IPS DF 4.7 (cell line): ENCODE measurements around the gene MRTFA.

ENCODE experiments used
- DNase-seq: peaks from one replicate; pipeline ENCODE4 v3.0.0-alpha.2; 2013; ENCODE audit warnings: low spot score; ENCODE audit errors: extremely low read depth

MRTFA gene

DNA sequence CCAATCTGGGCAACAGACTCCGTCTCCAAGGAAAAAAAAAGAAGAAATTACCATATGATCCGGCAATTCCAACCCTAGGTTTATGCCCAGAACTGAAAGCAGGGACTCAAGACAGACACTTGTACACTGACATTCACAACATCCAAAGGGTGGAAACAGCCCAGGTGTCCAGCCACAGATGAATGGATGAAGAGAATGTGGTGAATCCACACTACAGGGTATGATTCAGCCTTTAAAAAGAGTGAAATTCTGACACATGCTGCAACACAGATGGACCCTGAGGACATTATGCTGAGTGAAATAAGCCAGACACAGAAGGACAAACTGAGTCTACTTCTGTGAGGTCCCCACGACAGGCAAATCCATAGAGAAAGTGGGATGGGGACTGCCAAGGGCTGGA is 222.2 kb downstream of the MRTFA start:
- DNase-seq: no peak

DNA sequence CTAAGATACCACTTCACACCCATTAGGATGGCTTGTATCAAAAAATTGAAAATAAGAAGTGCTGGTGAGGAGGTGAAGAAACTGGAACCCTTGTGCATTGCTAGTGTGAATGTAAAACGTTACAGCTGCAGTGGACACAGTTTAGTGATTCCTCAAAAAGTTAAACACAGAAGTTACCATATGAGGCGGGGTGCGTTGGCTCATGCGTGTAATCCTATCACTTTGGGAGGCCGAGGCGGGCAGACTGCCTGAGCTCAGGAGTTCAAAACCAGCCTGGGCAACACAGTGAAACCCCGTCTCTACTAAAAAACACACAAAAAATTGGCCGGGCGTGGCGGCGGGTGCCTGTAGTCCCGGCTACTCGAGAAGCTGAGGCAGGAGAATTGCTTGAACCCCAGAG is 222.6 kb downstream of the MRTFA start:
- DNase-seq: no peak

DNA sequence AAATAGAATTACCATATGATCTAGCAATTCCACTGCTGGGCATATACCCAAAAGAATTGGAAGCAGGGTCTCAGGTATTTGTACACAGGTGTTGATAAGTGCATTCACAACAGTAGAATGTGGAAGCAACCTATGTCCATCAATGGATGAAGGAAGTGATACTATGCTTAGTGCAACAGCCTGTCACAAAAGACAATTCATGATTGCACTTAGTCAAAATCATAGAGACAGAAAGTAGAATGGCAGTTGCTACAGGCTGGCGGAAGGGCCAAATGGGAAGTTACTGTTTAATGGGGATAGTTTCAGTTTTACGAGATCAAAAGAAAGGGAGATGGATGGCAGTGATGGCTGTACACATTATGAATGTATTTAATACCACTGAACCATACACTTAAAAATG is 224.1 kb downstream of the MRTFA start:
- no peak for DNase-seq

DNA sequence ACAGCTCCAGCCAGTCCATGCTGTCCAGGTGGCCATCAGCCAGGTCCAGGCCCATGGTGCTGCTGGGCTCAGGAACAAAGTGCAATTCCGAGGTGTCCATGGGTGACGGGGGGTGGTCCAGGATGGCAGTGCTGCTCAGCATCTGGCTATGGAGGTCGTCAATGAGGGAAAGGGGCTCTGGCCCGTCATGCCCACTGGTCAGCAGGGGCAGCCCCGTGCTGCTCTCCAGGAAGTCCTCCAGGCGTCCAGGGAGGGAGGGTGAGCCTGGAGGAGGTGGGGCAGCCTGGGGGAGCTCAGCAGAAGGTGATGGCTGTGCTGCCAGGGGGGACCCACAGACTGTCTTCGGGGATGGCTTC is 225.0 kb downstream of the MRTFA start:
- no peak for DNase-seq

DNA sequence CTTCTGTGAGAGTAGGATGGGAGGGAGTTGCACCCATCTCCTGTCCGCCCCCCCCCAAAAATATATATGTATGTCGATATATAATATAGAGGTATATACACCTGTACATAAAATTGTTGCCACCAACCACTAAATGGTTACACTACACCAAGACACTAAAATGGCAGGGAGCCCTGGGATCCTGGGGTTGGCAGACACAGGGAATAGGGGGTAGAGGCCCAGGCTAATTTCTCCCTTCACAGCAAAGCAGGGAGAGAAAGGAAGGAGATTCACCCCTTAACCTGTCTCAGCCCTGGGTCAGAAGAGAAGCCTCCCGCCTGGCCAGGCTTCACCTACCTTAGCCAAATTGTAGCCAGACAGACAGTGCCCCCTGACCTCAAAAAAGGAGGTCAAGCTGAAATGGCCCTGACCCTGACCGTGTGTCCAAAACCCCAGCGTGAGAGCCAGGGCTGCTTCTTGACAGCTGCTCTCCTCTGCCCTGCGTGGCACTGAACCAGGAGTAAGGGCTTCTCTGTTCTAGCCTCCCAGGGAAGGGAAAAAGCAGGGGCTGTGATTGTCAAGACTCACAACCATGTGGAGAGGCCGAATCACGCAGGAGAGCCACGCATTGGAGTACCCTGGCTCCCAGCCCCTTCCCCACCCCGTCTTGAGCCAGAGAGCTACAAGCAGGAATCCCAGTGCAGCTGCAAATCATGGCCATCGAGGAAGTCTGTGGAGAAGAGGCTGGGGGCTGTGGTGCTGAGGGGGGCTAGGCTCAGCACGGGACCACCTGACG is 225.6 kb downstream of the MRTFA start:
- no peak for DNase-seq

DNA sequence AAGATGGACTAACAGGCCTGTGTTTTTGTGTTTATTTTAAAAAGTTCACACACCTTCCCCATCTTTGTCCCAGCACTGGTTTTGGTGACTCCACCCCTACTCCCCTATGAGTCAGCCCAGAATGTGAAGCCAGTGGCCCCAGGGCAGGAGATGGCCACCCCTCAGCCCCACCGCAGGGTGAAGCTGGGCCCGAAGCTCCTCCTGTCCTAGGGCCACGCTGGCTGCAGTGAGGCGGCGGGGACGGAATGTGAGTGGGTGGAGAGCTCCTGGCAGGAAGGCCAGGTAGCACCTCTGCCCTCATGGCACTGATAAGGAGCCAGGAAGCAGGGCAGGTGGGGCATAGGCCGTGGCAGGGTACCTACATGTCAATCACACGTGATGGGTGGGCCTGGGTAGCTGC is 226.2 kb downstream of the MRTFA start:
- no peak for DNase-seq

DNA sequence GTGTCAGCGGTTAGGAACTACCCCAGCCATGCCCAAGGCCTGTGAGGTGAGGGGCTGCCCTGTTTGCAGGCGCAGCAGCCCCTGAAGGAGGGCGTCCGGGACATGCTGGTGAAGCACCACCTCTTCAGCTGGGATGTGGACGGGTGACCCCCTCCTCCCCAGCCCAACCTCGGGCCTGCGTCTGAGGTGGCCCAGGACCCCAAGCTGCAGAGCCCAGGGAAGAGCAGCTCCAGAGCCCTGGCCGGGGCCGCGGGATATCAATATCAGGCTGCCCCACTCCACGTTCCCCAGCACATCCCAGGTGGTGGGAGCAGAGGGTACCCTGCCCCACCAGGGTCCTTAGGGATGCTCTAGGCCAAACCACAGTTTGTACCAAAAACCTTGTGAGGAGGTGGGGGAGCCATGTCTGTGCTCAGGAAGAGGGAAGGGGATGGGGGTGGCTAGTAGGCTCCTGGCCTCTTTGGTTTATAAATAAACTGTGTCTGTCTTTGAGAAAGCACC is 226.9 kb downstream of the MRTFA start:
- no peak for DNase-seq

DNA sequence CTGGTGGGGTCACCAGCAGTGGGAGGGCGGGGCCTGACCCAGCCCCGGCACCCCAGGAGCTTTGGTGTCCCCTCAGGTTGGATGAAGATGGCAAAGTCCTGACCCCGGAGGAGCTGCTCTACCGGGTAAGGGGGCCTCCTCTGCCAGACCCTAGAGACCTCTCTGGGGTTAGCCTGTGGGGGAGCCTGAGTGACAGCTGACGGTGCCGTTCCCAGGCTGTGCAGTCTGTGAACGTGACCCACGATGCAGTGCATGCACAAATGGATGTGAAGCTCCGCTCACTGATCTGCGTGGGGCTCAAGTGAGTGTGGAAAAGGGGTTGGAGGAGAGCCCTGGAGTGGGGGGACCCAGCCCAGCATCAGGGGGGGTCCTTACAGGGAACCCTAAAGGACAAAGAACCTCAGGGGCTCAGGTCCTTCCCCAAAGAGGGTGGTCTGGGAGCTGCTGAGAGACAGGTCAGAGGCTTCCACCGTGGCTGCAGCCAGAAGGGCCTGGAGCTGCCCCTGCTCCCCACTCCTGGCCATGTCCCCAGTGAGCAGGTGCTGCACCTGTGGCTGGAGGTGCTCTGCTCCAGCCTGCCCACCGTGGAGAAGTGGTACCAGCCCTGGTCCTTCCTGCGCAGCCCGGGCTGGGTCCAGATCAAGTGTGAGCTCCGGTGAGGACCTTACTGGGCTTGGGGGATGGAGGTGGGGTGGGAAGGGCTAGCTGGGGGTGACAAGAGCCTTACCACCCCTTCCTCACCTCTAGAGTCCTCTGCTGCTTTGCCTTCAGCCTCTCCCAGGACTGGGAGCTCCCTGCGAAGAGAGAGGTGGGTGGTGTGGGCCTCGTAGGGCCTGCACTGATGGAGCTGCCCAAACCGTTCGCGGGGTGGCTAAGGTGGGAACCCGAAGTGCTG is 227.6 kb downstream of the MRTFA start:
- DNase-seq: no peak

DNA sequence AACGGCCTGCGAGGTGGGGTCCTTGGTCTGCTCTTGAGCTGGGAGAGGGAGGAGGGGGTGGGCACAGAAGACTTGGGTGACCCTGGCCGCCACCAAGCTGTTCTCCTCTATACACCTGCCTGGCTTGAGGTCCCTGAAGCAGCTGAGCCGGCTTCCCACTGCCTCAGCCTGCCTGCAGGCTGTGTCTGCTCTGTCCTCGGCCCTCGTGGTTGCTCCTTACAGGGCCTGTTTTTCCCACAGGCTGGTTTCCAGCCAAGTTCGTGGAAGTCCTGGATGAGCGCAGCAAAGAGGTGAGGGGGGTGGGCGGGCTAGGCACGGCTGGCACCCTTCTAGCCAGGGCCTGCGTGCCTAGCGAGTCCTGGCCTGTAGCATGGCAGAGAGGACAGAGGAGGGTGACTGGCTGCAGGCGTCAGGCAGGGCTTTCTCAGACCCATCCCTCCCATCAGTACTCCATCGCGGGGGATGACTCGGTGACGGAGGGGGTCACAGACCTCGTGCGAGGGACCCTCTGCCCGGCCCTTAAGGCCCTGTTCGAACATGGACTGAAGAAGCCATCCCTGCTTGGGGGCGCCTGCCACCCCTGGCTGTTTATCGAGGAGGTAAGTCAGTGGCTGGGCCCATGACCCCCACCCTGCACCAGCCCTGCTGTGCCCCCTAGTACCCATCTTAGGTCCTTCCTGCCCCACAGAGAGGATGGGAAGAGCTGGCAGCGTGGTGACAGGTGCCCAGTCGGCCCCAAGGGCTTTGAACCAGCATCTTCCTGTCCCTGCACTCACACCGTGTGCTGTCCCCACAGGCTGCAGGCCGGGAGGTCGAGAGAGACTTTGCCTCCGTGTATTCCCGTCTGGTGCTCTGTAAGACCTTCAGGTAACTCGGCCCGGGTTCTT is 228.4 kb downstream of the MRTFA start:
- DNase-seq: no peak

DNA sequence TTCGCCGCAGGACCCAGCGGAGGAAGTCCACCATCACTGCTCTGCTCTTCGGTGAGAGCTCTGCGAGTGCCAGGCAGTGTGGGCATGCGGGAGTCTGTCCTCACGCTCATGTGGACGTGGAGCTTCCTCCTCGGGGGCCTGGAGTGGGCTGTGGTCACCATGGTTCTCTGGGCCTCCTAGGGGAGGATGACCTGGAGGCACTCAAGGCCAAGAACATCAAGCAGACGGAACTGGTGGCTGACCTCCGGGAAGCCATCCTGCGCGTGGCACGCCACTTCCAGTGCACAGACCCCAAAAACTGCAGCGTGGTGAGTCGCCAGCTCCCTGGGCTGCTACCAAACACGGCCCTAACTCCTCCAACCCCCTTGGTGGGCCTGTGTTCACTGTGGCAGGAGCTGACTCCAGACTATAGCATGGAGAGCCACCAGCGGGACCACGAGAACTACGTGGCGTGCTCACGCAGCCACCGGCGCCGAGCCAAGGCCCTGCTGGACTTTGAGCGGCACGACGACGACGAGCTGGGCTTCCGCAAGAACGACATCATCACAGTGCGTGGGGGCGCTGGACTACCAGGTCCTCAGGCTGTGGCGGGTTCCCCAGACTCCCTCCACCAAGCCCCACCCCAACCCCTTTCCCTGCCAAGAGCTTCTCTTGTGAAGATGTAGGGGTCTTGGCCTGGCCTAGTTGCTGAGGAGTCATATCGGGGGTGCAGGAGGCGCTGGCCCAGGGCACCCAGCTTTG is 229.3 kb downstream of the MRTFA start:
- DNase-seq: no peak

DNA sequence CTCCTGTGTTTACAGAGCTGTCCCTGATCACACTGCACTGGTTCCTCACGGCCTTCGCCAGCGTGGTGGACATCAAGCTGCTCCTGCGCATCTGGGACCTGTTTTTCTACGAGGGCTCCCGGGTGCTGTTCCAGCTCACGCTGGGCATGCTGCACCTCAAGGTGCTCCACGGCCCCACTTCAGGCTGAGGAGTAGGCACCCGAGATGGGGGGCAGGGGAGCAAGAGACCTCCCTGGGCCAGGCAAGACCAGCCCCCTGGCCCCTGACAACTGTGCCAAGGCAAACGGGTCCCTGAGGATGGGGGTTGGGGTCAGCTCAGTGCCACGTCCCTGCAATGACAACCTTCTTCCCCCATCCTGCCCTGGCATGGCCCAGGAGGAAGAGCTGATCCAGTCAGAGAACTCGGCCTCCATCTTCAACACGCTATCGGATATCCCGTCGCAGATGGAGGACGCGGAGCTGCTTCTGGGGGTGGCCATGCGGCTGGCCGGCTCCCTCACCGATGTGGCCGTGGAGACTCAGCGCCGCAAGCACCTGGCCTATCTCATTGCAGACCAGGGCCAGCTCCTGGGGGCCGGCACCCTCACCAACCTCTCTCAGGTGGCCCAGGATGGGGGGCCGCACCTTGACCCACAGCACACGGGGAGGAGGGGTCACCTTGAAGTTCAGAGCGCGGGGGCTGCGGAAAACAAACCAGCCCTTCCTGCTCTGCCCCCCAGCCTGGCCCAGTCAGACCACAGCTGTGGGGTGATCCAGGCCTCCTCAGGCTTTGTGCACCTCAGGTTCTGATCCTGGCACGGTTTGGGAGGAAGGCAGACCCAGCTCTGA is 230.2 kb downstream of the MRTFA start:
- DNase-seq: no peak

DNA sequence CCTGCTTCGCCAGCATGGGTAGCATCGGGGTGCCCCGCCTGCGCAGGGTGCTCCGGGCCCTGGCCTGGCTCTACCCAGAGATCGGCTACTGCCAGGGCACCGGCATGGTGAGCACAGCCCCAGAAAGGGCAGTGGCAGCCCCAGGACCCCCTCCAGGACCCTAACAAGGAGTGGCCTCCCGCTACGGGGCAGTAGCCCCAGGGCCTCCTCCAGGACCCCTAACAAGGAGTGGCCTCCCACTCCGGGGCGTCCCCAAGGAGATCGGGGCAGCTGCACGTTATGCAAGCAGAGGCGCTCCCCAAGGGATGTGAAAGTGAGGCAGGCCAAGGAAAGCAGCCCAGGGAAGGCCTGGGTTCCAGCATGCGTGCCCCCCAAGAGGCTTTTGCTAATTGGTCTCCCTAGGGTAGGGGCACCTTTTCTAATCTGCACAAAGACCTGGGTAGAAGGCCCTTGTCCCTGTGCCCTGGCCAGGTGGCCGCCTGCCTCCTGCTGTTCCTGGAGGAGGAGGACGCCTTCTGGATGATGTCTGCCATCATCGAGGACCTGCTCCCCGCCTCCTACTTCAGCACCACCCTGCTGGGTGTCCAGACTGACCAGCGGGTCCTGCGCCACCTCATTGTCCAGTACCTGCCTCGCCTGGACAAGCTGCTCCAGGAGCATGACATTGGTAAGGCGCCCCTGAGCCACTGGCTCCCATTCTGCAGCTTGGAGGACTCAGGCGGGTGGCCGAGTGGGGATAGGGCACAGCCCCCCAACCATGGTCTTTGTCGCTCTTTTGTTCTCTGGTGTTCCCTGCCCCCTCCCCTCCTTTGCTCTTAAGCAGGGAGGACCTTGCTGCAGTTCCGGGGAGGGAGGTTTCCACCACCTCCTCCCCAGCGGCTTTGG is 231.1 kb downstream of the MRTFA start:
- DNase-seq: no peak

DNA sequence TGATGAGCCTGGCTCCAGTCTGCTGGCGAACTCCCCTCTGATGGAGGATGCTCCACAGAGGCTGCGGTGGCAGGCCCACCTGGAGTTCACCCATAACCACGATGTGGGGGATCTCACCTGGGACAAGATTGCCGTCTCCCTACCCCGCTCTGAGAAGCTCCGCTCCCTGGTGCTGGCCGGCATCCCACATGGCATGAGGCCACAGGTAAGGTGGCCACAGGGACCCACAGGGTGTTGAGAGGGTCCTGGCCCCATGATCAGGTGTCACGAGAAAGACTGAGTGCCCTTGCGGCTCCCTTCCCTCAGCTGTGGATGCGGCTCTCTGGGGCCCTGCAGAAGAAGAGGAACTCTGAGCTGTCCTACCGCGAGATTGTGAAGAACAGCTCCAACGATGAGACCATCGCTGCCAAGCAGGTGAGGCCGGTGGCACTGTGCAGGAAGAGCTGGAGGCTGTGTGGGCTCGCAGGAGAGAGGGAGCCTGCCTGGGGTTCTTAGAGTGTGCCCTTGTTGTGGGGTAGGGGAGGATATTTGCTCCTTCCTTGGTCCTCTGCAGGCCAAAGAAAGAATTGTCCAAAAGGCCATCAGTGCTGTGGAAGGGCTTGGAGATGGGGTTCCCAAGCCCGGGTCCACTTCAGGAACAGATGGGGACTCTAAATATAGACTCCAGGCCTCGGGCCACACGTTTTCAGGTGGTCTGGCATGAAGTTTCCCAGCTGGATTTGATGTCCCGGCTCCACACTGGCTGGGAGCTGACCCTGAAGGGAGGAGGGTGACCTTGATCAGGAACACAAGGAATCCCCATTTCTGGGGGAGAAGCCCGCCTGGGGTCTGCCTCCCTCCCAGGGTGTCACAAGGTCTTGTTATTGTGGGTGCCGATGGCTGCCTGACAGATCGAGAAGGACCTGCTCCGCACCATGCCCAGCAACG is 232.0 kb downstream of the MRTFA start:
- DNase-seq: no peak

DNA sequence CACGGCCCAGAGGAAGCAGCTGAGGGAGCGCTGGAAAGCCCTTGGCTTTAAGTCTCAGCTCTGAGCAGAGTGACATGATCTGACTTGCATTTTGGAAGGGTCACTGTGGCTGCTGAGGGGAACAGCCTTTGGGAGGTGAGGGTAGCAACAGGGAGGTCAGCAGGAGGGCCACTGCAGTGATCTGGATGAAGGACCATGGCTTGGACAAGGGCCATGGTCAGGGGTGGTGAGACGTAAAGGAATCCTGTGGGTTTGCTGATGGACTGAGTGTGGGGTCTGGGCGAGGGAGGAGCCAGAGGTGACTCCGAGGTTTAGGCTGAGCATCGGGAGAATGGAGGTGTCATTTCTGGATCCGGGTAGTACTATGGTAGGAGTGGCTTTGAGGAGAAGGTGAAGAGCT is 232.9 kb downstream of the MRTFA start:
- no peak for DNase-seq

DNA sequence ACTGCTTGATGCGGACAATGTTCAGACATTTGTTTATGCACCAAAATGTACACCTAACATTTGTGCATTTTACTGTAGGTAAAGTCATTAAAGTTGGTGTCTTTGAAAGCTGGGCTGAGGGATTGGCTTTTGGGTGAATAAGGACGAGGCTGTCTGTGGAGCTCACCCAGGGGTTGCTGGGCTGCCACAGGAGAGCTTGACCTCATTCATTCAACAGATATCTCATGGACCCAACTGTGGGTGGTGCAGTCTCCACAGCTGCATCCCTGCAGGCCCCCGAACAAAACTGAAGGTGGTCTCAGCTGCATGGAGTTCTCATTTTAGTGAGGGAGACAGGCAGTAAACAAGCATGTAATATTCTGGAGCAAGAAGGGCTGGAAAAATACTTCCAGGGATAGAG is 233.4 kb downstream of the MRTFA start:
- DNase-seq: no peak

DNA sequence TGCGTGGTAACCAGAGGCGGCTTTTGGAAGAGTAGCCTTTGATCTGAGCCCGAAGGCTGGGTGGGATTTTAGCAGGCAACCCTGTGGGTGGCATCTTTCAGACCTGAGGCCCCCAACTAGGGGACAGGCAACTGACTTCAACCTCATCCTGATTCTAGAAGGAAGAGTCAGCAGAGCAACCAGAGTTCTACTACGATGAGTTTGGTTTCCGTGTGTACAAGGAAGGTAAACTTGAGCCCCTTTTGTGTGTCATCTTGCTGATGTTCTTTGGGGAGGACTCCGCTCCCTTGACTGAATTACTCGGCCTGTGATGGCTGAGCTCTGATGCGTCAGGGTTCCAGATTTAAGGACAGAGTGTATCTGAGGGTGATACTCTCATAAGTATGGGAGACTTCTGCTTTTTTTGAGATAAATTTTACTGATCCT is 234.5 kb downstream of the MRTFA start:
- DNase-seq: no peak

DNA sequence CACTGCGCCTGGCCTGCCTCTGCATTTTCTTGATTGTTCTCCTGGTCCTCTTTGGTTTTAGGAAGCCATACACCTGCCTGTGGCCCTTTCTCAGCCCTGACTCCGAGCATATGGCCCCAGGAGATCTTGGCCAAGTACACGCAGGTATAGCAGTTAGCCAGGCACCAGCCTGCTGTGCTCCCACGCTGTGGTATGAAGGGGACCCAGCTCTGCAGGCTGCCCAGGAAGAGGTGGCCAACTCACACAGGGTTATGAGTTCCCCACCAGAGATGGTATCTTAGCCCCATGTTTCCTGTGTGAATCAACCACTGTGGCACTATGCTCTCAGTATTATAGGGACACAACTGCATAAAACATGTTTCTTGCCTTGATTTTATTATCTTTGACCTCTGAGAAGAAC is 235.0 kb downstream of the MRTFA start:
- DNase-seq: no peak

DNA sequence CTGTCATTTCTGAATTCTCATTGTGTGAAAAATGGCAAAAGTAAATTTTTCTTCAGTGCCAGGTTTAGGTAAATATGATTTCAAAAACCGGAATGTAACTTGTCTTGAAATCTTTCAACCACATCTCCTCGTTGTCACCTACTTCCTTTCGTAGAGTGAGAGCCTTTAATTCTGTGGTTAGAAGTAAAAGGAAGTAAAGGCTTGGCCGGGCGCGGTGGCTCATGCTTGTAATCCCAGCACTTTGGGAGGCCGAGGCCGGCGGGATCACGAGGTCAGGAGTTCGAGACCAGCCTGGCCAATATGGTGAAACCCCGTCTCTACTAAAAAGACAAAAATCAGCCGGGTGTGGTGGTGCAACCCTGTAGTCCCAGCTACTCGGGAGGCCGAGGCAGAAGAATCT is 236.4 kb downstream of the MRTFA start:
- no peak for DNase-seq
